Muscle of leg (tissue), 11 donors: ENCODE data around the gene MYD88. TPM values are rescaled to one million over a fixed set of nuclear protein-coding genes. Genes with fewer than 3 reads are reported as not detected.
A peak's percentile ranks its signal among the peaks of the same experiment; 100 is the strongest.
"Not testable (repeated sequence)": the region's sequence is repeated elsewhere in the genome, so short reads cannot be mapped to it uniquely, and the experiment has no call there.

Experiments used
- DNase-seq: peaks from one replicate; pipeline ENCODE4 v3.0.0; 2013
- H3K27ac ChIP-seq: one replicate; pipeline ENCODE4 v1.5.1; 2013; ENCODE audit warnings: mild to moderate bottlenecking, low read length, control low read depth
- H3K27me3 ChIP-seq: one replicate; pipeline ENCODE4 v1.6.1; 2013; ENCODE audit warnings: low read length; ENCODE audit not compliant: control insufficient read depth, insufficient read depth
- H3K36me3 ChIP-seq: one replicate; pipeline ENCODE4 v1.6.1; 2013; ENCODE audit warnings: low read length; ENCODE audit not compliant: control insufficient read depth, insufficient read depth
- H3K4me1 ChIP-seq: one replicate; pipeline ENCODE4 v1.6.1; 2013; ENCODE audit warnings: low read length; ENCODE audit not compliant: control insufficient read depth, insufficient read depth
- H3K4me3 ChIP-seq: one replicate; pipeline ENCODE4 v1.5.1; 2013; ENCODE audit warnings: low read length, control low read depth
- H3K9me3 ChIP-seq: replicated peaks from 2 replicates; pipeline ENCODE4 v1.6.1; 2013; ENCODE audit warnings: low read depth, low read length; ENCODE audit not compliant: control insufficient read depth
- WGBS: methylation state at CpG from one replicate; pipeline ENCODE4 v1.1.5; 2013; ENCODE audit warnings: missing lambda C conversion rate; ENCODE audit not compliant: insufficient coverage; 5-methylcytosine and 5-hydroxymethylcytosine counted together
- polyA plus RNA-seq, 8 donors: library from polyadenylated mRNA; unstranded; fragments of 120-200 nt; gene quantifications; one replicate each; pipeline versions ENCODE4 v1.2.1 to v1.2.3, GENCODE V29; 2013; ENCODE audit warnings: inconsistent platforms in 1 of 8, low replicate concordance in 1 of 8; ENCODE audit not compliant: insufficient read length in 8 of 8, insufficient read depth in 1 of 8
- total RNA-seq: library from RNA; stranded (reverse); fragments of 120-200 nt; gene quantifications from one replicate; pipeline ENCODE4 v1.2.4, GENCODE V29; 2013

The MYD88 gene
- total and polyA plus RNA-seq, 9 donors, result 3.9 to 31.2 (median 22.7) TPM

- Histone ChIP-seq H3K4me3 (no peak overlapping the region), H3K27ac (no peak overlapping the region), H3K36me3 (no peaks in the 10 kb centered on the region), H3K27me3 (no peaks in the 10 kb centered on the region), H3K4me1 (no peaks in the 10 kb centered on the region), H3K9me3 (no peaks in the 10 kb centered on the region)
- 78% methylated on average over 2 of the region's 2 CpGs for WGBS
- no peak for DNase-seq
Measured at GRCh38 chr3:38153221-38153620, 14.8 kb downstream of the MYD88 start.

GRCh38 chr3:38154033-38154494 is 15.6 kb downstream of the MYD88 start:
- no peak overlapping the region for H3K4me3 ChIP-seq
- no peaks in the 10 kb centered on the region for H3K9me3 ChIP-seq
- no peaks in the 10 kb centered on the region for H3K36me3 ChIP-seq
- no CpG with 5 or more reads among the region's 2 CpGs for WGBS
- H3K27ac ChIP-seq, result no peak overlapping the region
- no peak for DNase-seq
- no peaks in the 10 kb centered on the region for H3K4me1 ChIP-seq
- H3K27me3 ChIP-seq, result no peaks in the 10 kb centered on the region

GRCh38 chr3:38154625-38155255 is 16.3 kb downstream of the MYD88 start:
- Histone ChIP-seq H3K9me3 (no peaks in the 10 kb centered on the region), H3K4me3 (no peak overlapping the region), H3K27me3 (no peaks in the 10 kb centered on the region), H3K4me1 (no peaks in the 10 kb centered on the region), H3K27ac (no peak overlapping the region), H3K36me3 (no peaks in the 10 kb centered on the region)
- no peak for DNase-seq
- WGBS, result 63% methylated on average over 1 of the region's 2 CpGs

- no peak overlapping the region for H3K4me3 ChIP-seq
- no peak overlapping the region for H3K27ac ChIP-seq
- H3K9me3 ChIP-seq, result no peaks in the 10 kb centered on the region
- no peaks in the 10 kb centered on the region for H3K36me3 ChIP-seq
- no peak for DNase-seq
- no peaks in the 10 kb centered on the region for H3K27me3 ChIP-seq
- no peaks in the 10 kb centered on the region for H3K4me1 ChIP-seq
- 60% methylated on average over 1 of the region's 2 CpGs for WGBS
Measured at GRCh38 chr3:38155825-38156224, 17.4 kb downstream of the MYD88 start.

- no peak overlapping the region for H3K27ac ChIP-seq
- H3K9me3 ChIP-seq, result no peaks in the 10 kb centered on the region
- H3K4me3 ChIP-seq, result no peak overlapping the region
- WGBS, result no CpG with 5 or more reads among the region's 2 CpGs
- DNase-seq, result no peak
- no peaks in the 10 kb centered on the region for H3K27me3 ChIP-seq
- no peaks in the 10 kb centered on the region for H3K36me3 ChIP-seq
- H3K4me1 ChIP-seq, result no peaks in the 10 kb centered on the region
Measured at GRCh38 chr3:38157117-38157516, 18.7 kb downstream of the MYD88 start.

GRCh38 chr3:38157595-38157994 is 19.1 kb downstream of the MYD88 start:
- Histone ChIP-seq H3K4me1 (no peaks in the 10 kb centered on the region), H3K27me3 (no peaks in the 10 kb centered on the region), H3K27ac (no peak overlapping the region), H3K9me3 (no peaks in the 10 kb centered on the region), H3K4me3 (no peak overlapping the region), H3K36me3 (no peaks in the 10 kb centered on the region)
- DNase-seq, result no peak
- WGBS, result 55% methylated on average over 2 of the region's 3 CpGs

GRCh38 chr3:38158472-38158871 is 20.0 kb downstream of the MYD88 start:
- Histone ChIP-seq H3K27me3 (no peaks in the 10 kb centered on the region), H3K36me3 (no peaks in the 10 kb centered on the region)
- WGBS, result 62% methylated on average over 4 of the region's 5 CpGs

GRCh38 chr3:38160704-38161103 is 22.2 kb downstream of the MYD88 start:
- H3K36me3 ChIP-seq, DNase-seq, H3K9me3 ChIP-seq, H3K4me3 ChIP-seq, H3K27ac ChIP-seq, H3K4me1 ChIP-seq, H3K27me3 ChIP-seq: not testable (repeated sequence)
- 100% methylated on average over 1 of the region's 11 CpGs for WGBS

More at GRCh38 chr3:38158472-38158871, 20.0 kb downstream of the MYD88 start:
- Histone ChIP-seq H3K4me3 (no peak overlapping the region), H3K4me1 (no peaks in the 10 kb centered on the region), H3K9me3 (no peaks in the 10 kb centered on the region), H3K27ac (no peak overlapping the region)
- DNase-seq, result no peak

GRCh38 chr3:38163117-38163840 is 24.8 kb downstream of the MYD88 start:
- WGBS, result 86% methylated on average over 5 of the region's 12 CpGs
- Histone ChIP-seq H3K27ac (no peak overlapping the region), H3K9me3 (no peaks in the 10 kb centered on the region)

GRCh38 chr3:38163841-38164642 is 25.6 kb downstream of the MYD88 start:
- Histone ChIP-seq H3K9me3 (no peaks in the 10 kb centered on the region), H3K27ac (peak overlapping the region; percentile 100), H3K36me3 (no peaks in the 10 kb centered on the region), H3K27me3 (no peaks in the 10 kb centered on the region), H3K4me1 (peaks cover 12% of the 10 kb centered on the region), H3K4me3 (peak overlapping the region; percentile 93)
- DNase-seq, result peak; percentile 30
- 65% methylated on average over 18 of the region's 24 CpGs for WGBS

More at GRCh38 chr3:38163117-38163840, 24.8 kb downstream of the MYD88 start:
- Histone ChIP-seq H3K4me3 (no peak overlapping the region), H3K36me3 (no peaks in the 10 kb centered on the region), H3K27me3 (no peaks in the 10 kb centered on the region), H3K4me1 (peaks cover 12% of the 10 kb centered on the region)
- DNase-seq, result no peak
